ENCODE data around the gene TENM4.

The TENM4 gene

DNA sequence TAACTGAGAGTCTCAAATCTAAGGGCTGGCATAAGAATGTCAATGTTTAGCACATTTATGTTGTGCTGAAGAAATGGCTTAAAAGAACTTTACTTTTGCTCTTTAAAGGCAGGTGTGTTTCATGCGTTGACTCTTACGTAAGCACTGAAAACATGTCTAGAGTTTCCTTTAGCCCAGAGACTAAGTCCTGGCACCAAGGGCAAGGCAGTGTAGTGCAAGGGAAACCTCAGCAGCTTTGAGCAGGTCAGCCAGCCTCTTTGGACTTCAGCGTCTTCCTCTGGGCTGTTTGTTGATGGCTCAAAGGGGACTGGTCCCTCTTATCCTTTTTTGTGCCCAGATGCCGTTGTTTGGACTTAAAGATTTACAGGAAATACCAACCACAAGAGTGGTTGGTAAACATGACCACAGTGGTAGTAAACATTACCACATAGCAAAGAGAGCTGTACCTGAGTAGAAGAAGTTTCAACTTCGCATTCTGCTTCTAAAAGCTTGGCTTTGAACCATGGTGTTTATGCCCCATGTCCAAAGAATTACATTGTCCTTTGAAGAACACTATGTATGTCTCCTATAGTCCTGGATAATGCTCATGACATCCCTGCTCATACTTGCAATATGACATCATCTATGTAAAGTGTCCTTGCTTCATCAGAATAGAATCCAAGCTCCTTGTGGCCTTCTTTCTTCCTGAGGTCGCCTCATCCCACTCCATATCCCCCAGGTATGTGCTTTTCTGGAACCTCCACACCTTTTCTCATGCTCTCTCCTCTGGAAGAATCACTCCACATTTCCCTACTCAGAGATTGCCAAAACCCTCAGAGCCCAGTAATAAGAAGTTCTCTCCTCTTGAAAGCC lies 23.5 kb downstream of the TENM4 start:
- DNase-seq = no peak

DNA sequence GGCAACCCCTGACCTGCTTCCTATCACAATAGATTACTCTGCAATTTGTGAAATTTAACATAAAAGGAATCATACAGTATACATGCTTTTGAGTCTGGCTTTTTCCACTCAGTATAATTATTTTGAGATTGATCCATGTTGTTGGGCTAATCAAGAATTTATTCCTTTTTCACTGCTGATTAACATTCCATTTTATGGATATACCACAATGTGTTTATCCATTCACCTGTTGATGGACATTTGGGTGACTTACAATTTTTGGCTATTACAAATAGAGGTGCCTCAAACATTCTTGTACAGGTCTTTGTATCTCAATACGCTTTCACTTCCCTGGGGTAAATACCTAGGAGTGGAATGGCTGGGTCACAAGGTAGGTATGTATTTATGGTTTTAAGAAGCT lies 24.9 kb downstream of the TENM4 start:
- DNase-seq = no peak

GRCh38 chr11:79415411-79415810 lies 25.4 kb downstream of the TENM4 start:
- no peak for DNase-seq

- DNase-seq = no peak
Observed at GRCh38 chr11:79414644-79415317, 26.0 kb downstream of the TENM4 start.

DNA sequence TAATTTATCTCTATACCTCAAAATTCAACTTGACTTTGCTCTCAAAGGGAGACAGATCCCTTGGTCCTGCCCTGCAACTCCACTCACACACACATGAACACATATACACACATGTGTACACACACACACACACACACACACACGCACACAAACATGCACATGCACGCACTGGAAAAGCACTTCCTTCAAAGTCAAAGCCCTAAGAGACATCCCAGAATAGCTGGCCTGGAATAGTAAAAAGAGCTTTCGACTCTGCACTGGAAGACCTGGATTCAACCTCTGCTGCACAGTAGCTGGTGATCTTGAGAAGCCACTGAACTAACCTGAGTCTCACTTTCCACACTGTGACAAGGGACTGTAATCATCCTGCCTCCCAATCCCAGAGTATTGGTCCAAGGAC lies 26.8 kb downstream of the TENM4 start:
- no peak for DNase-seq

DNA sequence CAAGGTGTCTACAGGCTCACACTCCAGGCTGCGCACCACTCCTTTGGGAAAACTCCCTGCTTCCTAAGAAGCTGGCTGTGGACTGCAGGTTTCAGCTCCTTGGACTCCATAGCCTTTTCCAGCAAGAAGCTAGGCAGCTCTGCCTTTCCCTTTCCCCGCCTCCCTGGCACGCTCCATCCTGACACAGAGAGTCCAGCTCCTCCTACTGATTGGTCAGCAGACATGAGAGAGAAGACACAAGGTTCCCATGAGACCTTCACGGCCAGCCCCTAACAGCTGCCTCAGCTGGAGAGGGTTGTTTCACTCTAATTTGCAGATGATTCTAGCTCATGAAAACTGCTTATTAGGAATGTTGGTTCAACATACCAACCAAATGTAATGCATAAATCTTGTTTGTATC lies 27.6 kb downstream of the TENM4 start:
- DNase-seq = no peak

- DNase-seq = no peak
Observed at GRCh38 chr11:79412761-79413160, 28.1 kb downstream of the TENM4 start.

DNA sequence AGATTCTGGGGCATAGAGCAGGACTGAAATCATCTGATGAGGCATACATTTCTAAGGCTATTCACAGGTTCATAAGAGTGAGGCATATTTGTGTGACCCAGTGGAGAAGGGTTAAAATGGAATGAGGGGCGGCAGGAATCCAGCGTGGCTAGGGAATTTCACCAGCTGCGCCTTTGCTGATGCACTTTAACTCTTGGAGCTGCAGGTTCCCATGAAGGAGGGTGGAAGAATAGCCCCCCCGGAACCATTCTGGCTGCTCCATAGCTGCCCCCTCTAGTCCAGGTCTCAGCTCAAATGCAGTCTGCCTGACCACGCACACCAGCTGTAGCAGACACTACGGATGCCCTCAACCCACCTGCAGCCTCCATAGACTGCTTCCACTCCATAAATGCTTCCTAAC lies 31.5 kb downstream of the TENM4 start:
- no peak for DNase-seq

GRCh38 chr11:79406376-79406775 lies 34.5 kb downstream of the TENM4 start:
- peak in 1 of 2 donors; percentile 36 for DNase-seq

DNA sequence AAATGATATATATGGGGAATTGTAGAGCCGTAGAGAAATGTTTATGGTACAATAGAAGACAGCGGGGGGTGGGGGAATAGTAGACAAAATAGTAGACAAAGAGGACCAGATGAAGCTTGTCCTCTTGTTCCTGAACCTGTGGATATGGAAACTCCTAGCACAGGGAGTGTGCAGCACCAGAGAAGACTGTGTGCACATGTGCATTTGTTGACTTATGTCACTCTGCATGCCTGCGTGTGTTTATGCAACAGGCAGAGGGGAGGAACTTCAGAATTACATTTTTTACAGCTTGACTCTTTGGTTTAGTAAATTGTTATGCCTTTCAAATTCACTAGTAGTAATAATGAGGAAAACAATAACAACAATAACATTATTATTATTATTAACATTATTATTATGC lies 36.0 kb downstream of the TENM4 start:
- DNase-seq = no peak

DNA sequence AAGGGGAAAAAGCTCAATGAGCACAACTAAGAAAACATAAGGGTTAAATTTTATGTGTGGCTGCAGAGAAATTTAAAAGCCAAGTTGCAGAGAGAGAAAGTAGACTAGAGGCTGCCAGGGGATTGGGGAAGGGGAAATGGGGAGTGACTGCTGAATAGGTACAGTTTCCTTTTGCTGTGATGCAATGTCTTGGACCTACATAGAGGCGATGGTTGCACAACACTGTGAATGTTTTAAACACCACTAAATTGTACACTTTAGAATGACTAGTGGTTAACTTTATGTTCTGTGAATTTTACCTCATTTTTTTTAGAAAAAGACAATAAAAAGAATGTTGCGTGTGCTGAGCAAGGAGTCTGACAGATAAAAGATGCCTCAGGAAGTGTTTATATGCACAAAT lies 36.5 kb downstream of the TENM4 start:
- no peak for DNase-seq

- DNase-seq = no peak
Observed at GRCh38 chr11:79403839-79404238, 37.0 kb downstream of the TENM4 start.

GRCh38 chr11:79402912-79403311 lies 37.9 kb downstream of the TENM4 start:
- no peak for DNase-seq

DNA sequence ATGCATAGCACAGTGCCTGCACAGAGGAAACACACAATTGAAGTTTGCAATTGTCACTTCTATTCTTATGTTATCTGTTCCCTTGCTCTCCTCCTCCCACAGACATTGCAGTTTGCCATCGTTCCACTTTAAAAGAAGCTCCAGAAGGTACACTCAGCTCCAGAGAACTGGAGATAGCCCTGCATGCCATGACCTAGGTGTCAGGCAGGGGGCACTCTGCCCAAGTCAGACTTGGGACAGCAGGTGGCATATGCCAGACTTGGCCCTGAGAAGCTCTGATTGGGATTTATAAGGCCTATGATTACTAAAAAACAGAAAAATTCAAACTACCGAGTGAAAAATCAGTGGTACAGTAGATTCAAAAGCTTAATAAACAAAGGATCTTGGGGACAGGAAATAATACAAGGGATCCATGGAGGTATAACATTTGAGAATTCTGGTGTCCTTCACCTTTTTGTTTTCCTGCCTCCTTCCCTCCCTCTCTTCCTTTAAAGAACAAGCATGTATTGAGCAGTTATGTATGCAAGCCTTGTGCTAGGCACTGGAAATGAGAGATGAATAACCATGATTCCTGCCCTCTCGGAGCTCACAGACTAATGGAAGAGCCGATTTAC lies 40.0 kb downstream of the TENM4 start:
- no peak for DNase-seq

- no peak for DNase-seq
Observed at GRCh38 chr11:79400206-79400605, 40.6 kb downstream of the TENM4 start.

GRCh38 chr11:79397252-79397651 lies 43.6 kb downstream of the TENM4 start:
- DNase-seq = no peak

DNA sequence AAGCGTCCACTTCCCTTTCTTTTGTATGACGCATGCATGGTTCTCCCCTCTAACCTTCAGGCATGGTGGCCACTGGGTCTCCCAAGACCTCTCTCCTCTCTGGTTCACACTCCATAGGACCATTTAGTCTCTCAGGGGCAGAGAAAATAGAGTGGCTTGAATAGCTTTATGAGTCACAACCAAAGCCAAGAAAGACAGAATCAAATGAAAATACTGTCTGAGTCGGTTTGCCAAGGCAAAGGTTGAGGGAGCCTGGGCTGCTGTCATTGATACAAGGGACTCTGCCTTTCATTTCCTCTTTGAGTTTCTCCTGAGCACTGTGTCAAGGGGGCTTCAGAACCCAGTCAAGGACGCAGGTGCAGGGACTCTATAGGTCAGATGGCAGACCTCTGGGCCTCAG lies 44.2 kb downstream of the TENM4 start:
- DNase-seq = no peak

DNA sequence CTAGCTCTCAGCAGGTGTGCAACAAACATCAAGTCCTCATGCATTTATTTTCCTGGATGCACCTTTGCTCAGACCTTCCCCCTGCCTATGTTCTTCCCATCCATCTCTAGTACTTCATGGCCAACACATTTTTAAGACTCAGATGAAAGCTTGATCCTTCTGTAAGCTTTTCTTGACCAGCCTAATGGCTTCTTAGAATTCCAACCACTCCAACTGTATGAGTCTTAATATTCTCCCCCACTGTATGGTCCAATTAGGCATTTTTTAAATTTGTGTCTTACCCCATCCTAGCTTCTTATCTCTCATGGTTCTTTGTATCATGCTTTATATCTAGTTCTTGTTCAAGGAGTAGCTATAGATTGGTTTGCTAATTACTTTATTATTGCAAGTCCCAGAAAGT lies 44.8 kb downstream of the TENM4 start:
- DNase-seq = no peak

DNA sequence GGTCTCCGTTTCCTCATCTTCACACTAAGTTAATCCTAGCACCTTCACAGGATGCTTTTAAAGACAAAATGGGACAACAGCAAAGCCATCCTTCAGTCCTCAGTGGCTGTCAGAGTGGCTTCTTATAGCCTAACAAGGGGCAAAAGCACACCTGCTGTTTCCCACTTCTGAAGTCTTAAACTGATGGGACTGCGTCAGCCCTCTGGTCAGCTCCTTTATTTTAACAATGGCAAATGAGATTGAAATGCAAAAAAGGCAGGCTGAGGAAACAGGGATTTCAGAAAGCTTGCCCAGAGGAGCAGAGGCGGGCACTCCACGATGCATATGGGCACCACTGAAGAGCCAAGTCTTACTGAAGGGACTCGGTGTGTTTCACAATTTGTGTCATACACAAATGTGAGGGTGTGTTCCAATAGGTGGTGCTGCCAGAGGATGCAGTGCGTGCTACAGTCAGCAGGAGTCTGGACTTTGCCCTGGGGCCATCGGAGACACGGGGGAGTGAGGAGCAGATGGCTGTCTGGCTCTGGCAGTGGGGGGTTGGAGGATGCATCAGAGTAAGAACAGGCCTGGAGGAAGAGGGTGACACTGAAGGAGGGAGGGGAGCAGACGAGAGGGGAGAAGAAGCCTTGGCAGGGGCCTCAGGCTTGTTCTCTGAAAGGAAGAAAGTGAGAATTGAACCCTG lies 47.3 kb downstream of the TENM4 start:
- DNase-seq = no peak

DNA sequence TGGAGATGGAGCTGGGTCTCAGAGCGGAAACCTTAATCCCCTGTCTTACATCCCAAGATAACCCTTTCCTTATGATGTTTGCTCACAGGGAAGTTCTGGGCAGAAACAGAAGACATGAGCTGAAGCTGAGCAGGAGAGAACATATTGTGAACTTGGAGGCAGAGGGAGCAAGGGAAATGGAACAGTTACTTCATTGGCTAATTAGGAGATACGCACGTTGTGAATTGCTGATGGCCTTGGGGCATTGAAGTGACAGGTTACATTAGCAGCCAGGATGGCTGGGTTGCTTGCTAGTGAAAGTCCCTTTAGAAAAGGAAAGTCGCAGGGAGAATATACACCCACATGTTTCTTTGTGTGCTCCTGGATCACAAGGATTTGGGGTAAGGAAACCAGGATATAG lies 48.7 kb downstream of the TENM4 start:
- no peak for DNase-seq

DNA sequence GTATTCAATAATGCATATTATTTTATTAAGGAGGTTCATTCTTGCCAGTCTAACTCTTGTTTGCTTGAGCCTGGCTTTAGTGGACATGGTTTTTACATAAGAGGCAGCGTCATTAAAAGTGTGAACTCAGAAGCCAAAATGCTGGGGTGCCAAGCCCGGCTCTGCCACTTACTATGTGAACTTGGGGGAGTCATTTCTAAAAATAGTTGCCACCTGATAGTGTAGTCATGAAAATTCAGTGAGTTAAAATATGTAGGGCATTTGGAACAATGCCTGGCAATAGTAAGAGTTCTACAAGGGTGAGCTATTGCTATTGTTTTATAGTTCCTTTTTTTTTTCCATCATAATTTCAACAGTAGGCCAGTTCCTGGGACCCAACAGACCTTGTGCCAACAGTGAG lies 49.9 kb downstream of the TENM4 start:
- DNase-seq = no peak

DNA sequence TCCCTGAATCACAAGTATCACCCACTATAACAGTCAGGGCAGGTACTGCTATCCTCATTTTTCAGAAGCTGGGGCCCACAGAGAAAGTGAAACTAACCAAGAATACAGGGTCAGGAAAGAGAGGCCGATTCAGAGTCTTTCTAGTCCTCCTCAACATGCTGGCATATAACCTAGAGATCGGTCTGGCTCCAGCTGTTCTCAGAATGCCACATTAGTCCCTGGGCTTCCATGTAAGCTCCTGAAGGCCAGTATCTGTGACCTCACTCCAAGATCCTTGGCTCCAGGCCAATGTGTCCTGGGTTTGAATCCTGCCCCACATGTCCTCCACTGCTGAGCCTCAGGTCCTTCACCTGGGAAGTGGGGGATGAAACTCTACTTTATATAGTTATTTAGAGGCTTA lies 50.4 kb downstream of the TENM4 start:
- no peak for DNase-seq

DNA sequence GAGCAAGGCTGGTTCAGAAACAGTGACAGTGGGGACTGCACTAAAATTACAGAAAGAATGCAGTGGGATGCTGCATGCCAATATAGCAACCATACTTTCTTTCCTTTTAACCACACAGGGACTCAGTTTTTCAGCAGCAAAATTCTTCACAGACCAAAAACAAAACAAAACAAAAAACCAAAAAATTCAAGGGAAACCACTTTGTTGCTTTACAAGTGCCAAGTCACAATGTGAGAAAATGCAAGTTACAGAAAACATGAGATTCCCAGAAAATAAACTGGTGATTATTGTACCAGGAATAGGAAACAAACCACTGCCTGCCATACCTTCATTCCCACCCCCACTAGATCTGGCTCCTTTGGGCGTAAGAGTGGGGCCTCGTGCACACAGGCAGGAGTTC lies 52.6 kb downstream of the TENM4 start:
- DNase-seq = no peak

GRCh38 chr11:79383874-79384273 lies 57.0 kb downstream of the TENM4 start:
- no peak for DNase-seq
